Inflammatory macrophage (primary cell): Measurements from ENCODE around the gene PCNT.
"Not testable (repeated sequence)": the region's sequence is repeated elsewhere in the genome, so short reads cannot be mapped to it uniquely, and the experiment has no call there.

Experiments used
- DNase-seq, 2 donors: peaks; one replicate each; pipeline ENCODE4 v3.0.0-alpha.2; 2020 to 2022

The PCNT gene

DNA sequence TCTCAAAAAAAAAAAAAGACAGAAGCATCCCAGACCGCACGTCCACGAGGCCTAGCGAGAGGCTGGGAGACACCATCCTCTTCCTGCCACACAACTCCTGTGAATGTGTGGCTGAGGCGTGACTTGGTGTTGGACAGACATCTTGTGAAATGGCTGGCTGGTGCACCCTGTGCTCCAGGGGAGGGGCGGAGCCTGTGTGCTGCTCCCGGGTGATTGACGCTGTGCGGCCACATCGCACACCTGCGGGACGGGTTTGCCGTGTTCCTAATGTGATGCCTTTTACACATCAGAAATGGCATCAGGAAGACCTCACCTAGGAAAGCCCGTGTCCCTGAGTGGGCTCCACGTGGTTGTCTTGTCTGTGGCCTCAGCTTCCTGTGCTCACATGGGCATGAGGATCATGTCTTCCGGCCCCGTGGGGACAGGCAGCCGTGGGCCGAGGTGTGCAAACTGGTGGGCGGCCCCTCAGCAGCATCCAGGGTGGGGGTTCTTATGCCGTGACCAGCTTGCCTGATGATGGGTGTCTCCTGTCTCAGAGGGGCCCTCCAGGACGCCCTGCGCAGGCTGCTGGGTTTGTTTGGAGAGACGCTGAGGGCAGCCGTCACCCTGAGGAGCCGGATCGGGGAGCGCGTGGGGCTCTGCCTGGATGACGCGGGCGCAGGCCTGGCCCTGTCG is 64.4 kb downstream of the PCNT start:
- DNase-seq = no peak

- DNase-seq = no peak
Measured at GRCh38 chr21:46388896-46389295, 64.9 kb downstream of the PCNT start.

DNA sequence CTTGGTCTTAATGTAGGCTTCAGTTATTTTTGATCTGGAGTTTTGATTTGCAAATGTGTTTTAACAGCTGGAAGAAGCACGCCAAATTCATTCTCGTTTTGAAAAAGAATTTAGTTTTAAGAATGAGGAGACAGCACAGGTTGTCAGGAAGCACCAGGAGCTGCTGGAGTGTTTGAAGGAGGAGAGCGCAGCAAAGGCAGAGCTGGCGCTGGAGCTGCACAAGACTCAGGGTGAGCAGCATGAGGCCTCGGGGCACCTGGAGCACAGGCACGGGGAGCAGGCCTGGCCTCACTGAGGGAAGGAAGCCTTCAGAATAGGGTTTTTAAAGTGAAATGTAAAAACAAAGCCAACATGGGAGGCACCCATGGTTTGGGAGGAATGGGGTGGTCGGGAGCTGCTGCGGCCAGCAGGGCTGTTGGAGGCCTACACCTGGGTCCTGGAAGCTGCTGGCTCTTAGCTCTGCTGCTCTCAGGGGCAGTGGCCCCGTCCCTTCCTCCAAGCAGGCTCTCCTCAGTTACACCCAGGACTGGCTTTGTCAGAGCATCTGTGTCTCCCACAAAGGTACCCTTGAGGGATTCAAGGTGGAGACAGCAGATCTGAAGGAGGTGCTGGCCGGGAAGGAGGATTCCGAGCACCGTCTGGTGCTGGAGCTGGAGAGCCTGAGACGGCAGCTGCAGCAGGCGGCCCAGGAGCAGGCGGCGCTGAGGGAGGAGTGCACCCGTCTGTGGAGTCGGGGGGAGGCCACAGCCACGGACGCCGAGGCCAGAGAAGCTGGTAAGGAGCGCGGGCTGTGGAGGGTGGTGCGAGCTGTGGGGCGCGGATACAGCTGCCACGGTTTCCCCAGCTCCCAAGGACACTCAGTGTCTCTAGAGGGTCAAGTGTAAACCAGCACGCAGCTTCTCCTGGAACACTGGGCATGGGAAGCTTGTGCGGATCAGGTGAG is 66.9 kb downstream of the PCNT start:
- DNase-seq = no peak

- no peak for DNase-seq
Measured at GRCh38 chr21:46391773-46392172, 67.8 kb downstream of the PCNT start.

- DNase-seq = no peak
Measured at GRCh38 chr21:46392921-46393320, 69.0 kb downstream of the PCNT start.

- DNase-seq = no peak
Measured at GRCh38 chr21:46393451-46393940, 69.5 kb downstream of the PCNT start.

- DNase-seq = no peak
Measured at GRCh38 chr21:46393941-46394594, 70.1 kb downstream of the PCNT start.

DNA sequence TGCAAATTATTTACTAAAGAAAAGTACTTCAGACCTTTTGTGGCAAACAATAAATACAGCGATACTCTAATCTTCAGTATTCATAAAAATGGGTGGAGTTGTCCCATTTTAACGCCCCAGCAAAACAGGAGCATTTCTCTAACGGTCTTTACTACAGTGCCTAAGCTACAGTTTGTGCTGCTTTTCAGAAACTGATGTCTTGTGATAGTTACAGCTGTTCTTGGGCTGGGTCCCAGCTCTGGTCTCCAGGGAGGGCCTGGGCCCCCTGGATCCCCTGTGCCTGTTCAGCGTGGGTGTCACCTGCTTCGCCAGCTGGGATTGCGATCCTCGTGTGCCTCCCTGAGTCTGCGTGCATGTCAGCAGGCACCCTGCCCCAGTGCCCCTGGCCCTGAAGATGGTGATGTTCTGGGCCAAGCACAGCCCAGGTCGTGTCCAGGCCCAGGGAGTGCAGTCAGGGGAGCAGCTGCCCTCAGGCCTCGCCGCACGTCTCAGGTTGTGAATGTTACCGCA is 70.7 kb downstream of the PCNT start:
- DNase-seq = no peak

DNA sequence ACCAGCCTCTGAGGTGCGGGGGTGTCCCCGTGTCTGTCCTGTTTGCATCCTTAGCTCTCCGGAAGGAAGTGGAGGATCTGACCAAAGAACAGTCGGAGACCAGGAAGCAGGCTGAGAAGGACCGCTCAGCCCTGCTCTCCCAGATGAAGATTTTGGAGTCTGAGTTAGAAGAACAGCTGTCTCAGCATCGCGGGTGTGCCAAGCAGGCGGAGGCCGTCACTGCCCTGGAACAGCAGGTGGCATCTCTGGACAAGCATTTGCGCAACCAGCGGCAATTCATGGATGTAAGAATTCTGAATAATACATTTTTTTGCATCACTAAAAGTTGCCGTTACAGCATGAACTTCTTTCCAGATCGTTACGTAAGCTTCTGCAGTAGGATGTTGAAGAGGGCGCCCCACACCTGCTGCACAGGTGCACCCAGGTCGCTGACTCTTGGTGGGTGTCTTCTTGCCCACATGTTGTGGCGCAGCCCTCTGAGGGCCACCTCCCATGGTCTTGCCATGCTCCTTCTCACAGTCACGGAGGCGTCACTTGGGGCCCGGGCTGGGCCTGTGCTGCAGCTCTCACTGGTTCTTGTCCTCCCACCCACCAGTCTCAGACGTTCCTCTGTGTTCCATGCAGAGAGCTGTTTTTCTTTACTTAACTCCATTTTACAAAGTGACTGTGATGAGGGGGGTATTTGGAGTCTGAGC is 73.4 kb downstream of the PCNT start:
- DNase-seq = no peak

GRCh38 chr21:46397993-46398392 is 74.0 kb downstream of the PCNT start:
- no peak for DNase-seq

- DNase-seq = no peak
Measured at GRCh38 chr21:46399129-46399528, 75.2 kb downstream of the PCNT start.

- no peak for DNase-seq
Measured at GRCh38 chr21:46399686-46400085, 75.7 kb downstream of the PCNT start.

DNA sequence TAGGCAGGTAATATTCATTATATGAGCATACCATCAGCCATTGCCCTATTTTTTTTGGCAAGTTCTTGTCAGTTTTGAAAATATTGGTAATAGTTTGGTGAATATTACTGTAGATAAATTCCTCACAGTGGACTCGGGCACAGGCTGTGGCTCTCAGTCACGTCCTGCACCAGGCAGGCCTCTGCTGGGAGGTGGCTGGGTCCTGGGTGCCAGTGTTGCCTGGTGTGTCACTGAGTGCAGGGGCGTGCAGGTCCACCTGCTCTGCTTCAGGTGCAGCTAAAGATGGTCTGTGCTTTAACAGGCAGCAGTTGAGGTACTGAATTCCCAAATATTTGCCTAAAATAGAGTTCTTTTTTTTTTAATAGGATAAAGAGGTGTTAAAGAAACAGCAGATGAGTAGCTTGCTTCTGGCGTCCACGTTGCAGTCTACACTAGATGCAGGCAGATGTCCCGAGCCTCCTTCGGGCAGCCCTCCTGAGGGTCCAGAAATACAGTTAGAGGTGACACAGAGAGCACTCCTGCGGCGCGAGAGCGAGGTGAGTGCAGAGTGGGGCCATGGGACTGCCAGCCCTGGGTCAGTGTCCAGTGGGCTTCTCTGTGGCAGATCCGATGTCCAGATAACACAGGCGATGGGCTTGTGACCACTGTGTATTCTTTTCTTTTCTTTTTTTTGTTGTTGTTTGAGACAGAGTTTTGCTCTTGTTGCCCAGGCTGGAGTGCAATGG is 77.4 kb downstream of the PCNT start:
- DNase-seq = no peak

DNA sequence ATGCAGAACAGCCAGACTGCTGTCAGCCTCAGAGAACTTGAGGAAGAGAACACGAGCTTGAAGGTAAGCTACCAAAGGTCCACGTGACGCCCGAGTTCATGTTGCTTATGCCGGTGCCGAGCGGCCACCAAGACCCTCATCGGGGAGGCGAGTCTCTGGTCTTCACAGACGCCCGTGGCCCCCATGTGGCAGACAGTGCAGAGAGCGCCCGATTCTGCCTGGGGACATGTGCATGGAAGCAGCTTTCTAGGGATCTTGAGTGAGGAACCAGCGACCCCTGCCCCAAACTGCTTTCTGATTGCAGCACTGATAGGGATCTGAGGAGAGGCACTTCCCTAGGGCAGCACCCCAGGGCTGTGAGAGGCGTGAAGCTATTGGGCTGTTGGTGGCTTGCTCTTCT is 78.5 kb downstream of the PCNT start:
- no peak for DNase-seq

DNA sequence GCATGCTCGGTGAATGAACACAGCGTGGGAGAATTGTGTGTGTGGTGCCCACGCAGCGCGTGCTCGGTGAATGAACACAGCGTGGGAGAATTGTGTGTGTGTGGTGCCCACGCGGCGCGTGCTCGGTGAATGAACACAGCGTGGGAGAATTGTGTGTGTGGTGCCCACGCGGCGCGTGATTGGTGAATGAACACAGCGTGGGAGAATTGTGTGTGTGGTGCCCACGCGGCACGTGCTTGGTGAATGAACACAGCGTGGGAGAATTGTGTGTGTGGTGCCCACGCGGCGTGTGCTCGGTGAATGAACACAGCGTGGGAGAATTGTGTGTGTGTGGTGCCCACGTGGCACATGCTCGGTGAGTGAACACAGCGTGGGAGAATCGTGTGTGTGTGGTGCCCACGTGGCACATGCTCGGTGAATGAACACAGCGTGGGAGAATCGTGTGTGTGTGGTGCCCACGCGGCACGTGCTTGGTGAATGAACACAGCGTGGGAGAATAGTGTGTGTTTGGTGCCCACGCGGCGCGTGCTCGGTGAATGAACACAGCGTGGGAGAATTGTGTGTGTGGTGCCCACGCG is 79.4 kb downstream of the PCNT start:
- DNase-seq = not testable (repeated sequence)

DNA sequence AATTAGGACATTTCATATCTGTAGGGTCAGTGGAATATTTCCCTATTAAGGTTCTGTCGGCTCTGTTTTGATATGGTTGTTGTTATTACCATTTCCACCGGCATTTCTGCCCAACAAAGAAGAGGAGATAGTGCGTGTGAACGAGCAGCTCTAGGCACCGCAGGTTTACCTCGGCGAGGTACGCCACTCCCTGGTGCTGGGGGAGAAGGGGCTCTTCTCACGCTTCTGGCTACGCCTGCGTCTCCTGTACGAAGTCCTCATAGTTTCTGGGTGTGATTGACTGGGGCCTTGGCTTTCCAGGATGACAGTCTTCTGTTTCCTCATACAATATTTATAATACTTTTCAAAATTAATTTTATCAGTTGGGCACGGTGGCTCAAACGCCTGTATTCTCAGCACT is 80.3 kb downstream of the PCNT start:
- no peak for DNase-seq

GRCh38 chr21:46406001-46406400 is 82.0 kb downstream of the PCNT start:
- no peak for DNase-seq

GRCh38 chr21:46409641-46410406 is 85.9 kb downstream of the PCNT start:
- no peak for DNase-seq

DNA sequence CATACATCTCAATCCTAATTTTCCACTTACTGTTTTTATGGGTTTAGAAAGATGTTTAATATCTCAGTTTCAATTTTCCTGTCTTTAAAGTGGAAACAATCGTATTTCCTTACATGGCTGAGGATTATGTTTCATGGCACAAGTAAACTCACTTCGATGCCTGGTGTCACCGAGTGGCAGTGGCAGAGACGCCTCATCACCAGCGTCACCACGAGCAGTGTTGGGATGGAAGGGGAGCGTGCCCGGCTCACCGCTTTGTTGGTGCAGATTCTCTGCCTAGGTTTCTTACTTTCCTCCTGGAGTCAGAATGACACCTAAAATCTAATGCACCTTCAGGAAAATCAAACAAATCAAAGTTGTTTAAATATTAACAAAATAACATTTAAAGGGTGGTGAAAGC is 86.6 kb downstream of the PCNT start:
- no peak for DNase-seq

DNA sequence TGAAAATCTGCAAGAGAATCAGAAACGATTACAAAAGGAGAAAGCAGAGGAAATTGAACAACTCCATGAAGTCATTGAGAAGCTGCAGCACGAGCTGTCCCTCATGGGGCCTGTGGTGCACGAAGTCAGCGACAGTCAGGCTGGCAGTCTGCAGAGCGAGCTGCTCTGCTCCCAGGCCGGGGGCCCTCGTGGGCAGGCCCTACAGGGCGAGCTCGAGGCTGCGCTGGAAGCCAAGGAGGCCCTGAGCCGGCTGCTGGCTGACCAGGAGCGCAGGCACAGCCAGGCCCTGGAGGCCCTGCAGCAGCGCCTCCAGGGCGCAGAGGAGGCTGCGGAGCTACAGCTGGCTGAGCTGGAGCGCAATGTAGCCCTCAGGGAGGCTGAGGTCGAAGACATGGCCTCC is 87.3 kb downstream of the PCNT start:
- DNase-seq = no peak

DNA sequence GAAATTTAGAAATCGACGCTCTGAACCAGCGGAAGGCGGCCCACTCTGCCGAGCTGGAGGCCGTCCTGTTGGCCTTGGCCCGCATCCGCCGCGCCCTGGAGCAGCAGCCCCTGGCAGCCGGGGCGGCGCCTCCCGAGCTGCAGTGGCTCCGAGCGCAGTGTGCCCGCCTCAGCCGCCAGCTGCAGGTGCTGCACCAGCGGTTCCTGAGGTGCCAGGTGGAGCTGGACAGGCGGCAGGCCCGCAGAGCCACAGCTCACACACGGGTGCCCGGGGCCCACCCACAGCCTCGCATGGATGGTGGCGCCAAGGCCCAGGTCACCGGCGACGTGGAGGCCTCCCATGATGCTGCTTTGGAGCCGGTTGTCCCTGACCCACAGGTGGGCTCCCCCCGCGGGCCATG is 87.7 kb downstream of the PCNT start:
- DNase-seq = no peak
